GM21423 (cell line): ENCODE results near the gene CFAP74.

Experiments used
- ATAC-seq: cut with Tn5 transposase; IDR thresholded peaks from one replicate; pipeline ENCODE4 v1.9.1; 2021; ENCODE audit warnings: mild to moderate bottlenecking, moderate library complexity; ENCODE audit not compliant: unreplicated experiment

CFAP74 gene

GRCh38 chr1:1929639-1930545, 73.7 kb downstream of the CFAP74 start:
- no peak for ATAC-seq

GRCh38 chr1:1929102-1929638, 74.4 kb downstream of the CFAP74 start:
- no peak for ATAC-seq

GRCh38 chr1:1928231-1929101, 75.1 kb downstream of the CFAP74 start:
- no peak for ATAC-seq

GRCh38 chr1:1927751-1928150, 75.8 kb downstream of the CFAP74 start:
- ATAC-seq = no peak

GRCh38 chr1:1926886-1927660, 76.5 kb downstream of the CFAP74 start:
- ATAC-seq = no peak

GRCh38 chr1:1926346-1926811, 77.2 kb downstream of the CFAP74 start:
- ATAC-seq = no peak

- no peak for ATAC-seq
Measured at GRCh38 chr1:1925437-1926345, 77.9 kb downstream of the CFAP74 start.

- ATAC-seq = no peak
Measured at GRCh38 chr1:1924849-1925248, 78.7 kb downstream of the CFAP74 start.

GRCh38 chr1:1924386-1924785, 79.2 kb downstream of the CFAP74 start:
- no peak for ATAC-seq

GRCh38 chr1:1922956-1923833, 80.4 kb downstream of the CFAP74 start:
- ATAC-seq = no peak

- ATAC-seq = no peak
Measured at GRCh38 chr1:1922702-1922955, 81.0 kb downstream of the CFAP74 start.

GRCh38 chr1:1921901-1922701, 81.5 kb downstream of the CFAP74 start:
- ATAC-seq = no peak

GRCh38 chr1:1921459-1921862, 82.1 kb downstream of the CFAP74 start:
- ATAC-seq = no peak

GRCh38 chr1:1920608-1921458, 82.8 kb downstream of the CFAP74 start:
- ATAC-seq = no peak

GRCh38 chr1:1920057-1920607, 83.5 kb downstream of the CFAP74 start:
- ATAC-seq = no peak

- peak; percentile 80 for ATAC-seq
Measured at GRCh38 chr1:1919304-1920056, 84.1 kb downstream of the CFAP74 start.
